CD14-positive monocyte (primary cell): ENCODE measurements around the gene MEPE. TPM values are rescaled to one million over a fixed set of nuclear protein-coding genes. Genes with fewer than 3 reads are reported as not detected.

Source experiments
- DNase-seq, 3 donors: peaks; one replicate each; pipeline ENCODE4 v3.0.0-alpha.2; 2011 to 2022
- H2AFZ ChIP-seq: 2 replicates; pipeline ENCODE4 v1.6.0; 2012; ENCODE audit warnings: mild to moderate bottlenecking, low read depth, low read length, inconsistent platforms; ENCODE audit not compliant: insufficient read depth, poor library complexity, severe bottlenecking
- H3K27ac ChIP-seq, 2 donors: 1 replicate in 1 of 2; 2 replicates in 1 of 2; pipeline ENCODE4 v1.5.1; 2012 to 2013; ENCODE audit warnings: low read length in 2 of 2, control low read depth in 1 of 2, inconsistent platforms in 1 of 2, low read depth in 1 of 2, mild to moderate bottlenecking in 1 of 2
- H3K27me3 ChIP-seq, 2 donors: one replicate each; pipeline versions ENCODE4 v1.6.0 to v1.6.1; 2011 to 2013; ENCODE audit warnings: low read length in 2 of 2; ENCODE audit not compliant: control insufficient read depth in 2 of 2, insufficient read depth in 2 of 2
- H3K36me3 ChIP-seq, 2 donors: replicated peaks in 1 of 2; 1 replicate in 1 of 2; 2 replicates in 1 of 2; pipeline versions ENCODE4 v1.5.1 to v1.6.1; 2012 to 2013; ENCODE audit warnings: low read length in 2 of 2, control low read depth in 1 of 2, inconsistent platforms in 1 of 2, mild to moderate bottlenecking in 1 of 2; ENCODE audit not compliant: insufficient read depth in 2 of 2, control insufficient read depth in 1 of 2
- H3K4me1 ChIP-seq, 2 donors: 1 replicate in 1 of 2; 2 replicates in 1 of 2; pipeline versions ENCODE4 v1.5.1 to v1.6.1; 2012 to 2013; ENCODE audit warnings: low read length in 2 of 2, control low read depth in 1 of 2, inconsistent platforms in 1 of 2, mild to moderate bottlenecking in 1 of 2, moderate library complexity in 1 of 2; ENCODE audit not compliant: insufficient read depth in 2 of 2, control insufficient read depth in 1 of 2
- H3K4me2 ChIP-seq: replicated peaks from 2 replicates; pipeline ENCODE3; 2012; ENCODE audit warnings: low read length, moderate library complexity, mild to moderate bottlenecking; ENCODE audit not compliant: poor library complexity, severe bottlenecking; ENCODE audit errors: extremely low read depth
- H3K4me3 ChIP-seq, 3 experiments: fragments of 200-600 bp in 1 of 3; sonication (generic) in 1 of 3; replicated peaks in 1 of 3; 1 replicate in 2 of 3; 2 replicates in 1 of 3; pipeline ENCODE4 v1.5.1; 2011 to 2013; ENCODE audit warnings: low read length in 3 of 3, mild to moderate bottlenecking in 3 of 3, control low read depth in 2 of 3, low read depth in 2 of 3, inconsistent platforms in 1 of 3, moderate library complexity in 1 of 3
- H3K79me2 ChIP-seq: 2 replicates; pipeline ENCODE4 v1.6.0; 2012; ENCODE audit warnings: mild to moderate bottlenecking, control low read depth, inconsistent platforms, low read length, moderate library complexity; ENCODE audit not compliant: insufficient read depth
- H3K9ac ChIP-seq: 2 replicates; pipeline ENCODE4 v1.6.0; 2017; ENCODE audit warnings: low read length, mild to moderate bottlenecking; ENCODE audit not compliant: insufficient read depth, poor library complexity, severe bottlenecking
- H3K9me3 ChIP-seq, 2 donors: replicated peaks in 1 of 2; 1 replicate in 1 of 2; 2 replicates in 1 of 2; pipeline versions ENCODE4 v1.5.1 to v1.6.1; 2012 to 2013; ENCODE audit warnings: low read length in 2 of 2, control low read depth in 1 of 2; ENCODE audit not compliant: control insufficient read depth in 1 of 2, insufficient read depth in 1 of 2
- H4K20me1 ChIP-seq: 2 replicates; pipeline ENCODE4 v1.6.0; 2012; ENCODE audit warnings: mild to moderate bottlenecking, low read length, control low read depth, moderate library complexity; ENCODE audit not compliant: insufficient read depth
- H3K27ac Mint-ChIP-seq, 7 donors: one replicate each; pipeline ENCODE4 v1.8.0; 2020; ENCODE audit warnings: mild to moderate bottlenecking in 7 of 7, mixed read lengths in 7 of 7, moderate library complexity in 6 of 7, inconsistent platforms in 2 of 7
- H3K27me3 Mint-ChIP-seq, 3 donors: one replicate each; pipeline ENCODE4 v1.8.0; 2021 to 2022; ENCODE audit warnings: low read depth in 3 of 3, mild to moderate bottlenecking in 3 of 3, mixed read lengths in 3 of 3, moderate library complexity in 3 of 3, inconsistent platforms in 1 of 3
- H3K36me3 Mint-ChIP-seq, 2 donors: one replicate each; pipeline ENCODE4 v1.8.0; 2020; ENCODE audit warnings: mixed read lengths in 2 of 2, inconsistent platforms in 1 of 2, mild to moderate bottlenecking in 1 of 2
- H3K4me1 Mint-ChIP-seq: one replicate; pipeline ENCODE4 v1.8.0; 2020; ENCODE audit warnings: mild to moderate bottlenecking, mixed read lengths
- H3K4me3 Mint-ChIP-seq, 2 donors: one replicate each; pipeline ENCODE4 v1.8.0; 2020; ENCODE audit warnings: mild to moderate bottlenecking in 2 of 2, mixed read lengths in 2 of 2, moderate library complexity in 1 of 2
- H3K9me3 Mint-ChIP-seq, 7 donors: one replicate each; pipeline ENCODE4 v1.8.0; 2020 to 2022; ENCODE audit warnings: mixed read lengths in 7 of 7, mild to moderate bottlenecking in 6 of 7, moderate library complexity in 6 of 7, inconsistent platforms in 2 of 7
- WGBS: methylation state at CpG from one replicate; pipeline ENCODE4 v1.1.5; 2013; ENCODE audit warnings: missing lambda C conversion rate; ENCODE audit not compliant: insufficient coverage; 5-methylcytosine and 5-hydroxymethylcytosine counted together
- intact Hi-C, 2 donors: fragments of 100-400 bp; cut with micrococcal nuclease; formaldehyde crosslinking; loops; one replicate each; pipeline versions ENCODE4 v1.15.0 to v1.15.1; 2023
- polyA plus RNA-seq, 3 donors: library from polyadenylated mRNA; depleted of rRNA in 1 of 3; unstranded in 2 of 3; stranded (reverse) in 1 of 3; fragments of 300-500 nt in 2 of 3; fragments of >200 nt in 1 of 3; fragmentation: Illumina TruSeq in 2 of 3; gene quantifications; 1 replicate in 2 of 3; 2 replicates in 1 of 3; pipeline ENCODE4 v1.2.3, GENCODE V29; 2012 to 2021
- TF ChIP-seq, protein P1 (sequence below): fragments of 200-600 bp; IDR thresholded peaks from one replicate; pipeline ENCODE4 v1.8.0; 2022; ENCODE audit warnings: antibody characterized with exemption, mild to moderate bottlenecking

The MEPE gene
- polyA plus RNA-seq, 3 donors, result not detected

DNA sequence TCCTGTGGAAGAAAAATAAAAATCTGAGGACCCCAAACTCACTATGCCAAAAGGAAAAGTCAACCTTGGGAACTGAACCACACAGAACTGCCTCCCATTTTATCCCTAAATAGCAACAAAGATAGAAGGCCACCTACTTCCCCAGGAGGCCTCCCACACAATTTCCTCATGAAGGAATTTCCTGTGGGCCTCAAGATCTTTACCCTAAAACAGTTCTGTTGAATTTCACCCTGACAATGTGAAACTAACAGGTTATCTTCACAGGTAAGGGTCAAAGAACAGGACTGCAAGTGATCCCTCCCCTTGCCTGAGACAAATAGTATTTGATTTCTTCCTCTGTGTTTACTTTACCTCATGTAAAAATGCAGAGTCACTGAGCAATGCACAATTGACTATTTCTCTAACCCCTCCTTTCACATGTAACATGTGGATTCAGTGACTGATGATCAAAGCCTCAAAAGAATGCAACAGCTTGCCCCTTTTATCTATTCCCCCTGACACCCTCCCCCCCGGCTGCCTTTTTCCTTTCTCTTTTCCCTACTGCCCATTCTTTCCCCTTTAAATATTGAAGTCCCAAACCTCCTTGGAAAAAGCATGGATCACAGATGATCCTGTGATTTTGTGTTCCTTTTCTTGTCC is 33.3 kb downstream of the MEPE start:
- H3K4me3 ChIP-seq, result no peak overlapping the region
- Mint-ChIP-seq H3K9me3 (peaks cover 0 to 4% (median 0%) of the 10 kb centered on the region in 7 donors), H3K36me3 (no peaks in the 10 kb centered on the region), H3K4me3 (no peak overlapping the region), H3K4me1 (peaks cover 16% of the 10 kb centered on the region), H3K27ac (no peak overlapping the region), H3K27me3 (peaks cover 0 to 5% (median 3%) of the 10 kb centered on the region in 3 donors)
- intact Hi-C loops, result loop anchor here in 1 of 2 donors (10.0 kb wide), 1 partner anchor 349 kb away; no protein-coding TSS in a partner anchor
- peaks cover 14 to 16% of the 10 kb centered on the region in 2 donors for H3K4me1 ChIP-seq
- H3K4me2 ChIP-seq, result no peak overlapping the region
- H2AFZ ChIP-seq, result no peak overlapping the region
- DNase-seq, result no peak
- TF ChIP-seq, protein P1, sequence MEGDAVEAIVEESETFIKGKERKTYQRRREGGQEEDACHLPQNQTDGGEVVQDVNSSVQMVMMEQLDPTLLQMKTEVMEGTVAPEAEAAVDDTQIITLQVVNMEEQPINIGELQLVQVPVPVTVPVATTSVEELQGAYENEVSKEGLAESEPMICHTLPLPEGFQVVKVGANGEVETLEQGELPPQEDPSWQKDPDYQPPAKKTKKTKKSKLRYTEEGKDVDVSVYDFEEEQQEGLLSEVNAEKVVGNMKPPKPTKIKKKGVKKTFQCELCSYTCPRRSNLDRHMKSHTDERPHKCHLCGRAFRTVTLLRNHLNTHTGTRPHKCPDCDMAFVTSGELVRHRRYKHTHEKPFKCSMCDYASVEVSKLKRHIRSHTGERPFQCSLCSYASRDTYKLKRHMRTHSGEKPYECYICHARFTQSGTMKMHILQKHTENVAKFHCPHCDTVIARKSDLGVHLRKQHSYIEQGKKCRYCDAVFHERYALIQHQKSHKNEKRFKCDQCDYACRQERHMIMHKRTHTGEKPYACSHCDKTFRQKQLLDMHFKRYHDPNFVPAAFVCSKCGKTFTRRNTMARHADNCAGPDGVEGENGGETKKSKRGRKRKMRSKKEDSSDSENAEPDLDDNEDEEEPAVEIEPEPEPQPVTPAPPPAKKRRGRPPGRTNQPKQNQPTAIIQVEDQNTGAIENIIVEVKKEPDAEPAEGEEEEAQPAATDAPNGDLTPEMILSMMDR, result no peak
- no peaks in the 10 kb centered on the region for H4K20me1 ChIP-seq
- no peaks in the 10 kb centered on the region for H3K36me3 ChIP-seq
- no peaks in the 10 kb centered on the region for H3K27me3 ChIP-seq
- H3K27ac ChIP-seq, result no peak overlapping the region
- H3K9ac ChIP-seq, result no peak overlapping the region
- WGBS, result 60% methylated on average over 1 of the region's 1 CpG
- H3K9me3 ChIP-seq, result no peaks in the 10 kb centered on the region
- H3K79me2 ChIP-seq, result no peaks in the 10 kb centered on the region

DNA sequence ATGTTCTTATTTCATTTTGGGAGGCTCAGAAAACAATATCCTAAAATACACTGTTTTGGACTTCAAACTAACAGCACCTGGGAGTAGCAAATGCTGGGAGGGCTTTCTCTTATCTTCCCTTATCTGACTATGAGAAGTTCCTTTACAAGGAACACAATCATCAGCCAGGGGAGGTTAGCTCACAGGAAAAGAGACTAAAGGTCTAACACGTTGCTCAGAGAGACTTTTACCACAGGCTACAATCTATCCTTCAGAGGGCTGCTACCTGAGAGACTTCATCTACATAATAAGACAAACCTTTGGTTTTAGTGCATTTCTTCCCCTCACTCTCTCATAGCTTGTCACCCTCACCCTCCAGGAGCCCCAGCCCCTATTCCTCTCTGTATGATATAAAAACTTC is 35.8 kb downstream of the MEPE start:
- Mint-ChIP-seq H3K36me3 (no peaks in the 10 kb centered on the region), H3K9me3 (no peaks in the 10 kb centered on the region), H3K27ac (no peak overlapping the region), H3K4me3 (no peak overlapping the region), H3K4me1 (peaks cover 20% of the 10 kb centered on the region), H3K27me3 (peaks cover 0 to 5% (median 3%) of the 10 kb centered on the region in 3 donors)
- Histone ChIP-seq H3K27ac (no peak overlapping the region), H3K36me3 (no peaks in the 10 kb centered on the region), H3K4me3 (no peak overlapping the region), H3K79me2 (no peaks in the 10 kb centered on the region), H3K9me3 (no peaks in the 10 kb centered on the region), H3K9ac (no peak overlapping the region), H3K4me1 (peaks cover 14 to 16% of the 10 kb centered on the region in 2 donors), H2AFZ (no peak overlapping the region), H4K20me1 (no peaks in the 10 kb centered on the region), H3K4me2 (no peak overlapping the region), H3K27me3 (no peaks in the 10 kb centered on the region)
- TF ChIP-seq, protein P1, result no peak
- intact Hi-C loops, result loop anchor here in 1 of 2 donors (10.0 kb wide), 1 partner anchor 346 kb away; no protein-coding TSS in a partner anchor
- DNase-seq, result no peak
- 0% methylated on average over 1 of the region's 1 CpG for WGBS
